H1 (cell line): ENCODE data around the gene NINJ2. TPM values are rescaled to one million over a fixed set of nuclear protein-coding genes. Genes with fewer than 3 reads are reported as not detected.

Source experiments
- SIX5 ChIP-seq: IDR thresholded peaks from 2 replicates; pipeline ENCODE4 v1.6.1; 2011; ENCODE audit warnings: mild to moderate bottlenecking, low read depth, low read length
- TAF7 ChIP-seq: optimal IDR thresholded peaks from 2 replicates; pipeline ENCODE3; 2011; ENCODE audit warnings: low read depth, mild to moderate bottlenecking, inconsistent platforms, low read length, moderate library complexity, borderline replicate concordance
- ZNF274 ChIP-seq: IDR thresholded peaks from 2 replicates; pipeline ENCODE4 v1.7.0; 2012; ENCODE audit warnings: low read length, borderline replicate concordance; ENCODE audit errors: extremely low read depth
- polyA plus RNA-seq, 7 experiments: library from polyadenylated mRNA; depleted of rRNA in 3 of 7; stranded (reverse) in 5 of 7; unstranded in 2 of 7; fragments of >200 nt in 5 of 7; fragments of 200-250 nt in 2 of 7; gene quantifications; 1 replicate in 5 of 7; 2 replicates in 1 of 7; 4 replicates in 1 of 7; pipeline versions ENCODE4 v1.2.1 to v1.2.3, GENCODE V29; 2011 to 2013; ENCODE audit warnings: missing spikeins in 2 of 7, mixed read lengths in 2 of 7
- total RNA-seq: library from RNA; stranded (reverse); fragmentation: NEBNext Ultra II Directional; extraction: Animal tissue kit (Norgen Biotek cat#: 25700); gene quantifications from 2 replicates; pipeline ENCODE4 v1.2.1, GENCODE V29; 2021

The NINJ2 gene
- total and polyA plus RNA-seq, 2 of the 8 experiments (the other 6 are each of a cell fraction or from before 2014, with no cell fraction given) = 1.4 TPM; not detected in 1

DNA sequence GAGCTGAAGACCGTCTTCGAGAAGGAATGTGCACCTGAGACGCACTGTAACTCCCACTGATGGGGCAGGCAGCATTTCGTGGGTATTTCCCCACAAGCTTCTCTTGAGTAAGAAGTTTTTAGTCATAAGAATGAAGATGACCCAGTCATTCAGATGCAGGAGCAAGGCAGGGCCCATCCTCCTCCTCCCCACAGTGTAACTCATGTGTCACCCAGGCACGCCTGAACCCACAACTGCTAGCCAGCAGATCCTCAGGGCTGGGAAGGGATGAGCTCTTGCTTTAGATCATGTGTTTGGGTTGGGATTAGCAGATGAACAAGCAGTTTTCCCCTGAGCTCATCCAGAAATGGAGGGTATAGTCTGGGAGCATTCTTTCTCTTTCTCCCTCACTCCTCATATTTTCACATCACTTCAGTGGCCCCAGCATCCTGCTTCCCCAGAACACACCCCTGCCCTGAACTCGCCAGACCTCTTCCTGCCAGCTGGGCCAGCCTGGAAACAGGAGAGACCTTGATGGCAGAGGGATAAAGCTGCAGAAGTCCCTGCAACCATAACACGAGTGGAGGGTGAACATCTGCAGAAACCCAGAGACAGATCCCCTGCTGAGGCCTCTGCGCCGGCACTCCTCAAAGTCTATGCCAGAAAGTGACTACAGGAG lies 130.2 kb downstream of the NINJ2 start (continued):
- TF ChIP-seq ZNF274 = no peak
- TF ChIP-seq SIX5 = no peak
- TF ChIP-seq TAF7 = no peak
